ENCODE data around the gene SH3GL1.

Gene SH3GL1

DNA sequence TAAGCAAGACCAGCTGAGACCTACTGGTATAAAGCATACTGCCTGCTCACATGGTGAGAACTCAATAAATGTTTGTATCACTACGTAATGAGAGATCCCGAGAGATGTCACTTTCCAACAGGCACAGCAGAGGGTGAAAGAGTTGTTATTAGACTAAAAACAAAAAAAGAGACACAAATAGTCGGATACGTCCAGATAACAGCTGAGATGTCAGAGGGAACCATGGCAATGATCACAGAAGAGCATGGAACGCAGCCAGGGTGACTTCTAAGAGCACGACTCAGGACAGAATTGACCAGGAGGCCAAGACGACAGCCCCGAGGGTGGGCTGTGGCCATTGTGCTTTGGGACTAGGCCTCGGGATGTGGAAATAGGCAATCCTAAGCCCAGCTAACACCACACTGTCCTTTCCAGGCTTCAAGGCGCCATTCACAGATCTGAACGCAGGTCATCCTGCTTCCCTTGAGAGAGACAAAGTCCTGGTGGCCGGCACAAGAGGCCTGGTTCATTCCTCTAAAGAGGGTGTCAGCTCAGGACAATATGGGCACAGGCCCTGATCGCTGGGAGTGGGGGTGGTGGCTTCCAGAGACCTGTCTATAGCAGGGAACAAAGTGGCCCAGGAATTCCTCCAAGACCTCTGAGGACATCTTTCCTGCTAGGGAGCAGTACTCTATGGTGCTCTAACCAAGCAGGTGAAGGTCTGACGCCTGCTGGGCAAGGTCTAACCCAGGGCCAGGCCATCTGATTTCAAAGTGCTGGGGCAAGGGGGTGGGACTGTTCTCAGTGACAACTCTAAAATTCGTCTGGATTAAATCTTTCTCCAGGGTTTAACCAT, 3.2 kb downstream of the SH3GL1 start:
- no peak for DNase-seq

DNA sequence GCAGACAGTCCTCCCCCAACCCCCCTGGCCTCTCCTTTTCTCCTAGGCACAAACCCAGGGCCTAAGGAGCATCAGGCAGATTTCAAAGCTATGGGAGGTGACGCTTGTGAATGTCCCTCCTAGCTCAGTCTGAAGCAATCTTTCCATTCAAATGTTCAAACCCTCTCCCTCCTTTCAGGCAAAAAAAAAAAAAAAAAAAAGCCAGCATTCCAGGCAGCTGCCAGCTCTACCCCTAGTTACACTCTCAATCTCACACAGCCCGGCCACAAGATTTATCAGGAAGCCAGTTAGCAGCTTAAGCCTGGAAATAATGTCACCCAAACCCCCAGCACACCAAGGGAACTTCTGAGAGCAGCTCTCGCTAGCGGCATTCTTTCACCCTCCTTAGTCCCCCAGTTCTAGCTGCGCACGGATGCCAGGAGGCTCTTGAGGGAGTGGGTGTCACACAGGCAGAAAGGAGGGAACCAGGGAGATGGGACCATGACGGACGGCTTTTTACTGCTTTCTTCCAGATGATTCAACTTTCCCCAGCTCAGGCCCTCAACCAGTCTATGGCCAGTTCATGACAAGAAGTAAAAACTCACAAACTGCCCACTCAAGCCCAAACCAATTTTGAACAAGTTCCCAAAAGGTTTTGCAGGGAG, 6.3 kb downstream of the SH3GL1 start:
- DNase-seq = no peak

DNA sequence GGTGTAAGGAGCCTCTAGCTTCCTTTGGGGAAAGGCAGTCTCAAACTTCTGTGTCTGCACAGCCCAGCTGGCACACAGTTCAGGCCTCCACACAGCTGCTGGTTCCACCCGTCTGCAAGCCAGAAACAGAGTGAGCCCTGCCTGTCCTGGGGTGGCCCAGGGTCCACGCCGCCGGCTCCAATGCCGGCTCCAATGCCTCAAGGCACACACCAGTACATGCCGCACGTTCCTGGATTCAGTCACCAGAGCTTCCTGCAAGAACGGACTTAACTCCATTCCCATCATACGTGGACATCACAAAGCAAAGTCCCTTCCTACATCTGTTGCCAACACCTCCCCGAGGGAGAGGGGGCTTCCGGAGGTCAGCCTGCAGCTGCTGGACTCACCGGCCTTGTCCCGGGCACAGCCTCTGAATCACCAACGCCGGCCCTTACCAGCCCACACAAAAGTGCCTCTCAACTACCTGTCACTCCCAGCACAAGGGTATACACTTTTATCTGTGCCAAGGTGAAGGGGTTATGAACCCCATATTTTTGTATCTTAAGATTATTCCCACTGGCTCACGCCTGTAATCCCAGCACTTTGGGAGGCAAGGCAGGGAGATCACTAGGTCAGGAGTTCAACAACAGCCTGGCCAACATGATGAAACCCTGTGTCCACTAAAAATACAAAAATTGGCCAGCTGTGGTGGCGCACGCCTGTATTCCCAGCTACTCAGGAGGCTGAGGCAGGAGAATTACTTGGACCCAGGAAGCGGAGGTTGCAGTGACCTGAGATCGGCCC, 8.5 kb downstream of the SH3GL1 start:
- no peak for DNase-seq

DNA sequence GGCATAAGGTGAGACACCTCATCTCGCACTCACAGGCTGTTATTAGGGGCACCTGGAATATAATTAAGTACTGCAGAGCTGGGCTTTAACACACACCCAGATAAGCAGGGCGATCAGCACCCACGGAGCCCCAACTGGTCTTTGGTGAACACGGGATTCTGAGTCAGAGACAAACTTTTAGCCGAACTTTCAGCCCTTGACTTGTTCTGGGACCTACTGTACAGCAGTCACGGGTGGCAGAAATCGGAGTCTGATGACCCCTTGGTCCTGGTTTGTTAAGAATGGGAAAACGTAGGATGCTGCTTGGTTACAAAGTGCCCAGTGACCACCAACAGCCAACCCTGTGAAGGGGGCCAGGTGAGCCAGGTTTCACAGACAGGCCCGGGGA, 9.0 kb downstream of the SH3GL1 start:
- DNase-seq = no peak

DNA sequence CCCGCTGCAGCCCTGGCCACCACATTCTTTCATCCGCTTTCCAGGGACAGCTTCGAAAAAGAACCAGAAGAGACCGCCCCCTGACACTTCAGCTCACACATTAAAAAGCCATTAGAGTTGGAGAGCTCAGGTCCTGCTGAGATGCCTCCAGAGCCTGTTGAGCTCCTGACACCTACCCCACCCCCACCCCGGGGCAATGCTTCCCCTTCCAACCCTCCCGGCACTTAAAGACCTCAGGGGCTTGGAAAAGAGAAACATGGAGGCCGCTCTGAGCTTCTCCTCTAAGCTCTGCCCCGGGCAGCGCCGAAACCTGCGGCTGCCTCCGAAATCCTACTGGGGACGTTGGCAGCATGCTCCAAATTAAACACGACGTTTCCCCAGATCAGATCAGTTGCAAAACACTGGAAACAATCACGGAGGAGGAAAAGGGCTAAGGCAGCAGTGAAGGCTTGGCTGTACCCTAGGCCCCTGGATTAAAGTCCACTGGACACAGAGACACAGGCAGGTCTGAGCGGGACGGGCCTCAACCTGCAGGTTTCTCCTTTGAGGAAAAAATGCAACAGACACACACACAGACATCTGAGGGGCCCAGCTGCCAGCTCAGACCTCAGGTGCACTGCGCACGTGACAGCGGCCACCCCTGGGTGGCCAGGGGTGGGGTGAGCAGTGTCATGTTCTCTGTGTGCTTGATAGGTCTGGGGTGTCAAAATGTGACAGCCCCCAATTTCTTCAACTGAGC, 9.6 kb downstream of the SH3GL1 start:
- DNase-seq = no peak

DNA sequence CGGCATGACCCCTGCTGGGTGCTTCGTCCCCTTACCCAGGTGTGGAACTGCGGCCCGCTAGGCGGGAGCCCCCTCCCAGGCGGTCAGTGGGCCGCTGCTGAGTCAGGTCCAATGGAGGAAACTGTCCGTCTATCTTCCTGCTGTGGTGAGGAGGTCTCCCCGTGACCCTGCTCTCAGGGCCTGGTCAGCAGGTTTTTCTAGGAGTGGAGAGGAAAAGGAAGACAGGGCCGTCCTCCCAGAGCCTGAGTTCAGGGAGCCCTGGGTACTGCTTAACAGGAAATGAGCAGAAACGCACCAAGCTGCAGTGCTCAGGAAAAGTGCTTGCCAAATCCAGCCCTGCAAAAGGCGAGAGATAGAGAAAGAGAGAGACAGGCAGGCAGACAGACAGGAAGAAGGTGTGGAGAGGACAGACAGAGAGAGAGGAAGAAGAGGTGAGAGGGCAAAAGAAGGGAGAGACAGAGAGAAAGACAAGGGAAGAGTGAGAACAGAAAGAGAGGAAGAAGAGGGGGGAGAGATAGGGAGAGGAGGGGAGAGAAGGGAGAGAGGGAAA, 10.3 kb downstream of the SH3GL1 start:
- no peak for DNase-seq

DNA sequence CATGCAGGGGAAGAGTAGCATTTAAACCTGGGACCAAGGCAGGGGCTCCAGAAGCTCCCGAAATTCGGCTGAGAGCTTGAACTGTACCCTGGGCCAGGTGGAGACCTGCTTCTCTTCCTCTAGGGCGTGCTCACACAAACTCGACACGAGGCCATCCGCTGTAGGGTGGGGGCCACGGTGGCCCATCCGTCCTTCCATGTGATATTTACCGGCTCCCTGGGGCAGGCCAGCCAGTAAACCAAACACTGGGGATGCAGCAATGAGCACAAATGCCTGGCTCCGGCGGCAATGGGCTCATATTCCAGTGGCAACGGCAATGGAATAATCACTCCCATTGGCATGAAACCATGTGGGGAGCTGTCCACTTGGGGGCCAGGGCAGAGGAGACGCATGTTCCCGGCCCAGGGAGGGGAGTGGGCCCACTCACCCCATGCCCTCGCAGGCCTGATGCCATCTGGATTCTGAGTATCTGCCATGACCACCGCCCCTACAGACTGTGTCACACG, 10.8 kb downstream of the SH3GL1 start:
- DNase-seq = no peak

DNA sequence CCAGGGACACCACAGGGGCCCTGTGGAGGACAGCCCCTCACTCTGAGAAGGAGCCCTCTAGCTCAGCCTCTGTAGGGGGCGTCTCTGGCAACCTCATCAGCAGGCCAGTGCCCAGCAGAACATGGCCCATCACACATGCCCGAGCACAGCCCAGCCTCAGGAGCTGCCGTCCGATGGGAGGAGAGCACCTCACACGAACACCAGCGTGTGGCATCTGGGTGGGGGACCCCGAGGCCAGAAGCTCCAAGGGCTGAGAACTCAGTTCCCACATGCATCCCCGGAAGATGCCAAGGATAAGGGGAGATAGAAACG, 11.3 kb downstream of the SH3GL1 start:
- DNase-seq = no peak

DNA sequence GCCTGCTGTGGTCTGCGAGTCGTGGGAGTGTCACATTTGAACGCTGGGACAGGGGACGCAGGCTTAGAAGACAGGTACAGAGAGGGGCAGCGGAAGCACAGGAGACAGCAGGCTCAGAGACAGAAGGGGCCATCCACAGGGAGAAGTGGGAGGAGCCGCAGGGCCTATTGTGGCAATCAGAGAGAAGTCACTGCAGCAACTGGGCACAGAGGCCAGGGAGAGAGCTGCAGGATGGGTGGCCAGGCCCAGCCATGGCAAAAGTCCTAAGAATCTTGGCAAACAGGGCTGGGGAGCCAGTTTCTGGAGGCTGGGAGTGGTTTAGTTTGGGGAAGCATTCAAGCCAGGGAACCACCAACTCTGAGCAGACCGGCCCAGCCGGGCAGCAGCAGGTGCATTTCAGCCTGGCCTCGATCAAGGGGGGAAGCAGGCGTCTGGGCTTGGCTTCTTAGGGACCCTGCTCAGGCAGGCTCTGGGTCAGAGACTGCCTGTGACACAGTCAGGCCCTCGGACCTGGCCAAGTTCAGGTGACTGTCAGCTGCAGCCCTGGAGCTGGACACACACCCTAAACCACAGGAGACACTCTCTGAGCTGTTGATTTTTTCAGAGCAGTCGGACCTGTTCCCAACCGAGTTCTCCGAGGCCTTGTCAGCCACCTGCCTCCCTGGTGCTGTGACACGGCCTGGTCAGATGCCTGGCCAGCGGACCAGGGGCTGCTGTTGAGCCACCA, 11.8 kb downstream of the SH3GL1 start:
- DNase-seq = no peak

DNA sequence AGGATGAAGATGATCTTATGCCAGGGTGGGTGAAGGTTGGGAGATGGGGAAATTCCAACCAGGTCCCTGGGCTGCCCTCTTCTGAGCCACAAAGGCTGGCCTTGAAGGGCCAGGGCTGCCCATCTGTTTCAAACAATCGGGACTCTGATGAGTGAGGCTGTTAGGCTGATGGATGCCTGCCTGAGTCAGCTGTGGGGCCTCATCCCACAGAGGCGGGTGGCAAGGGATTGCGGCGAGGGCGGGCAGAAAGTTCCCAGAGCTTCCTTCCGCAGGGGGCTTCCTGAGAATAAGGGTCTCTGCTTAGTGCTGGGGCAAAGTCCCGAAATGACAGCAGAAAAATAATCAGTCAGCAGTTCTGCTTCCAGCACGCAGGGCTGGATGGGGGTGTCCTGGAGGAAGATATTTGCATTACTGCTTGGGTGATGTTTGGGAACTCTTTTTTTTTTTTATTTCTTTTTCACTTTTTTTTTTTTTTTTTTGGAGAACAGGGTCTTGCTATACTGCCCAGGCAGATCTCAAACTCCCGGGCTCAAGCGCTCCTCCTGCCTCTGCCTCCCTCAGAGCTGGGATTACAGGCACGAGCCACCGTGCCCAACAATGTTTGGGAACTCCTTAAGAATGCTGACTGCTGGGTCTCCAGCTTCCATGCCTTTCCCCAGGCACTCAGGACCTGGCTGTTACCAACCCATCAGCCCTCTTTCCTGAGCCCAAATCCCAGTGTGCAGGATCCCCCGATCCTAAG, 14.1 kb downstream of the SH3GL1 start:
- DNase-seq = no peak

DNA sequence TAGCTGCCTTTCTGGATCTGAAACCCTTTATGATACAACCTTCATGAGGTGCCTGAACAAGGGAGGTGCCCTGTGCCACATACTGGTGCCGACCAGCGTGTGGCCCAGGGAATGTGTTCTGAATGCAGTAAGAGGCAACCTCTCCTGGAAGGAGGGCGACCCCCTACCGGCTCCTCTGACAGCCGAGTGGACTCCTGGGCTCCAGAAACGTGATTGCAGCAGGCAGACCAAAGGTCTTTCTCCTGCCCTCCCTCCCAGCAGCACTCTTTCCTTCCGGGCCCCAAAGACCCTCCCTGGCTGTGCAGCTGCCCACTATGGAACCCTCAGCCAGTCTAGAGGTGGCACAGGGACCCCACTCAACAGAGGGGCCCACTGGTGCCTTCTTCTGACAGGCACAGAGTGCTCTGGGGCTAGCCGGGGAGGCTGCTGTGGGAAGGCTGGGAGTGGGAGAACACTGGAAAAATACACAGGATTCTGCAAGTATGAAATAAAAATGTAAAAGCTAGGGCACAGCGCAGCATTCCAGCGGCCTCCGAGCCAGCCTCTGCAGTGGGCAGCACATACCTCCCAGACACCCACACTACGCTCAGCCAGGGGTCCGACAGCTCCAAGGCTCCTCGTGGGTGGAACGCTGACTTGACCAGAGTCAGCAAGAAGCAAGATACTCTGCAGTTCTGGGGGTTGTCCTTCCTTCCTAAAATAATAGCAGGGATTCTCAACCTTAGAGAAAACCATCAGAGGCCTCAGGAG, 14.9 kb downstream of the SH3GL1 start:
- DNase-seq = no peak

DNA sequence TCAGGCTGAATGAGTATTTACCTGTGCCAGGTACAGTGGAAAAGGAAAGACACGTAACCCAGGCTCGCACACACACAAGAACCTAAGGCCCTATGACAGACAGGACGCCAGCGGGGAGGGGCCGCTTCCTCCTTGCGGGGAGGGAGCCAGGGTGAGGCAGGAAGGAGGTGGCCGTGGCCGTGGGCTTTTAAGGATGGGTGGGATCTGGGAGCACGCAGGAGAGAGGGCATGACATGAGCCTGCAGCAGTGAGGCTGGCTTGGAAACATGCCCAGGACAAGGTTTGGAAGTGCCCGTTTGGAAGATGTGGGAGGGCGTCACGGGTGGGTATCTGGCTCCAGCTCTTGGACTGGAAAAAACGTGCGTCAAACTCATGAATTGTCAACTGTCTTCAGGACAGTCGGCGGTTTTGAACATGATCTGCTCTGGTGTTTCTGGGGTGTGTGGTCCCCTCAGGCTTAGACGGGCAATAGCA, 20.1 kb downstream of the SH3GL1 start:
- no peak for DNase-seq

DNA sequence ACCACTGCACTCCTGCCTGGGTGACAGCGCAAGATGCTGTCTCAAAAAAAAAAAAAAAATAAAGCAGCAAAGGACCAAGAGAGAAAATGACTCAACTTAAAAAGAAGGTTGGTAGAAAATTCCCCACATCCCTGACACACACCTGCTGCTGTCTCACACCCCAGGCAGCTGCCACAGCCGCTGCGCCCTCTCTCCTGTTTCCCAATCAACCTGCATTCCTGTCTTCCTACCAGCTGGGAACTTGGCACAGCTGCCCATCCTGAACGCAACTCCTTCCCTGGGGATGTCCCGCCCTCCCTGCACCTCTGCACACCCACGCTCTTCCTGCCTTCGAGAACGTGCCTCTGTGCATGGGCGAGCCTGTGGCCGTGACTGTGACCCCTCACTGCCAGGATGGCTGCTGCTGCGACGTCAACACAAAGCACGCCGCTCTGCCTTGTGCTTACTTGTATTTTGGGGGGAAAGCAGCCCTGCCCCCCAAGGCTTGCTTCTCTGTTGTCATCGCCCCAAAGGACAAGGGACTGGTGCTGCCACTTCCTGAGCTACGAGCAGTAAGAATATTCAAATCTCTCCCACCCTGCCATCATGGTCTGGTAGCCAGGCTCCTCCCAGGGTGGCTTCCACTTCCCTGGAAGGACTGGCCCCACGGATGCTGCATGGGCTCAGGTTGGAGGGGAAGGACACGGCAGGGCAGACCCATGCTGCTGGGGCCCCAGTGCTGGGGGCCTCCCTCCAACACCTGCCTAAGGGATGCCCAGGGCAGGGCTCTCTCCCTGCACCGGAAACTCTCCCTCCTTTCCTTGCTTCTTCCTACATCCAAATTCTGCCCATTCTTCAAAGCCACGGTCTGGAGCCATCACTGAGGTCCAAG, 20.7 kb downstream of the SH3GL1 start:
- no peak for DNase-seq

DNA sequence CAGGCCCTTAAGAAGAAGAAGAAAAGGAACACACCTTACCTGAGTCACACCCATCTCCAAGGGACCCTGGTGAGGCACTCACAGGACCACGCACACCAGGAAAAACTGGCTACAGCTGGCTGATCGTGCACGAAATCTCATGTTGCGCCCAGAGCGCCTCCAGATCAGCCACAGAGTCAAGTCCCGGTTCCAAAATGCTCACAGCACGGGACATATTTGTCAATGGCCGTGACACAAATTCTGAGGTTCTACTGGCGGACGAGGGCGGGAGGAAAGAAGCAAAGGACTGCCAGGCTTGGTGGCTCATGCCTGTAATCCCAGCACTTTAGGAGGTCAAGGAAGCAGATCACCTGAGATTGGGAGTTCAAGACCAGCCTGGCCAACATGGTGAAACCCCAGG, 21.5 kb downstream of the SH3GL1 start:
- DNase-seq = no peak

DNA sequence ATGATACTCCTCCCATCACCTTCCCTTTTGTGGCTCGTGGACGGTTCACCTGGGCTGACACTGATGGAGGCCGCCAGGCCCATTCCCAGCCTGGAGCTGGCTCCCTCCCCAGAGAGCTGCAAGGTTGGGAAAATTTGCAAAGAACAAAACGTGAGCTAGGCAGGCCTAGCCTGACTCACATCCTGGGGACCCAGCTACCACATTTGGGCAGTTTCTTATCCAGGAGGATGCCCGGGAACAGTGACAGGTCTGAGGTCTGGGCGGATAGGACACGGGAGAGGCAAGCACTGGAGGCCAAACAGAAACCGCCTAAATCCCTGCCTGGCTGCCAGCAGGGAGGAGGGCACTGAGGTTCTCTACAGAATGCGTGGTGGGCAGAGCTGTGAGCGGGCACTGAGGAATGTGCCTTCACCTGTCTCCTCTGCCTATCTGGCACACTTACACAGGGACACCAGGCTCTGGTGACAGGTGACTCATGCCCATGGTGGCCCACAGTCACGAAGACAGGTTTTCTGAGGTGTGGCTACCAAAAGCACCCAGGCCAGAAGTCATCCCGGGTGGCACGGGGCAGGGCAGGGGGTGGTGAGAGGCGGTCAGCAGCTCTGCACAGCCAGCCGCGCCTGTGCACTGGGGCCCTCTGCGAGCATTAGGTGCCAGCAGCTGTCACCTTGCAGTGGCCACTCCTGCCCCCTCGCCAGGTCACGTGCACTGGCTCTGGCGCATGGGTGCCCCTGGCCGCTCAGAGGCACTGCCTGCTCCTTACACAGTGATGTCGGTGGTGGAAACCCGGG, 23.2 kb downstream of the SH3GL1 start:
- DNase-seq = no peak

DNA sequence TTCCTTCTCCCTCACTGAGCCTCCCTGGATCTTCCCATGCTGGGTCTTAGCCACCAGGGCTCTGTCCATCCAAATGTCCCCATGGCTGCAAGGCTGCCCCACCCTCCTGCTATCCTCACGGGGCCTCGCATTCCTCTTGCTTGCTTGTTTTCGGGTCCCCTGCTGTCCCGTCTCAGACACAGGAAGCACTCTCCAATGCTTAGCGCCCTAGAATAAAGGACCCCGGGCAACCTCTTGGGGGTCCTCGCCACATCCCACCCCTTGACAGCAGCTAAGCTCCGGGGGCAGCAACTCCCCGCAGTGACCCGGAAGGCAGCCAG, 23.7 kb downstream of the SH3GL1 start:
- DNase-seq = no peak

DNA sequence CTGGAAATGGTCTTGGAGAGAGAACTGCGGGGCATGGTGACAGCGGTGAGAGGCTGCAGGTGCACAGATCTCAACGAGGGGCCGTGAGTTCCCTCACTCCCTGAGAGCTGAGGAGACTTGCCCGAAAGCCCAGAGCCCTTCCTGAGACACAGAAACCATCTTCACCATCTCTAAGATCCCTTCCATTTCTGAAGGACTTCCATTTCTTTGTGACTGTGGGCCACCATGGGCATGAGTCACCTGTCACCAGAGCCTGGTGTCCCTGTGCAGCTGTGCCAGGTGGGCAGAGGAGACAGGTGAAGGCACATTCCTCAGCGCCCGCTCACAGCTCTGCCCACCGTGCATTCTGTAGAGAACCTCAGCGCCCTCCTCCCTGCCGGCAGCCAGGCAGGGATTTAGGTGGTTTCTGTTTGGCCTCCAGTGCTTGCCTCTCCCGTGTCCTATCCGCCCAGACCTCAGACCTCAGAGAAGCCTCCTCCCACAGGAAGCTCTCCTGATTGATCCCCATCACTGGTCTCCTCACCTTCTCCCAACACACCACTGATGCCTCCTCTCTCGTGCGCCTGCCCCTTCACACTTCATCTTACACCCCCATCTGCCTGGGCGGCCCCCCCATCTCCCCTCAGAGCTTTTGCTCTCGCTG, 24.2 kb downstream of the SH3GL1 start:
- no peak for DNase-seq

Data from DMS 273 treated with DMSO at 0.1 percent for 48 hours (cell line).